ENCODE measurements around the gene PRSS56. TPM values are rescaled to one million over a fixed set of nuclear protein-coding genes. Genes with fewer than 3 reads are reported as not detected.
A peak's percentile ranks its signal among the peaks of the same experiment; 100 is the strongest.

PRSS56 gene
- total RNA-seq, 1 donor from 2014 or later: not detected

DNA sequence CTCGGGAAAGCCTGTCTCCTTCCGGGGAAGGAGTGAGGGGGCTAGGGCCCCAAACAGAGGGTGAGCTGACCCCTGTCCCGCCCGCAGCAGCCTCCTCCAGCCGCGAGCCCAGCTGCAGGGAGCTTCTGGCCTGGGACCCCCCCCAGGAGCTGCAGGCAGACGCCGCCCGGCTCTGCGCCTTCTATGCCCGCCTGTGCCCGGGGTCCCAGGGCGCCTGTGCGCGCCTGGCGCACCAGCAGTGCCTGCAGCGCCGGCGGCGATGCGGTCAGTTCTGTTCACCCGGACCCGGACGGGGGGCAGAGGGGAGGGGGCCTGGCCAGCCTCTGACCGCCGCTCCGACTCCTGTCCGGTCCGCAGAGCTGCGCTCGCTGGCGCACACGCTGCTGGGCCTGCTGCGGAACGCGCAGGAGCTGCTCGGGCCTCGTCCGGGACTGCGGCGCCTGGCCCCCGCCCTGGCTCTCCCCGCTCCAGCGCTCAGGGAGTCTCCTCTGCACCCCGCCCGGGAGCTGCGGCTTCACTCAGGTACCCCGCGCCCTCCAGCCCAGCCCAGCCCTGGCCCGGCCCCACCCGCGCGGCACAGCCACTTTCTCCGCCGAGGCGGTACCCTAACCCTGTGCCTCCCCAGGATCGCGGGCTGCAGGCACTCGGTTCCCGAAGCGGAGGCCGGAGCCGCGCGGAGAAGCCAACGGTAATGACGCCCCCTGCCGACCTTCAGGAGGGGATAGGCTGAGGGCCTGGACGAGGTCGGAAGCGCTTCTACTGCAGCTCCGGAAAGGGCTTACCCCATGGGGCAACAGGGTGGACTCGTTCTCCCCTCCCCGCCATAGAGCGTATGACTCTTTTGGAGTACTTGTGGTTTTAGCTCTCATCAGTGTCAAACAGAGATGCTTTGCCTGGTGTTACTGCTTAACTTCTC is 3.8 kb downstream of the PRSS56 start:
- peak overlapping the region; percentile 6 for H3K4me3 ChIP-seq (ENCODE audit: low read depth, low read length)
- H3K27me3 ChIP-seq (ENCODE audit: control insufficient read depth, insufficient read depth, low read length): peaks cover 32% of the 10 kb centered on the region
- peak; percentile 22 for DNase-seq (ENCODE audit: low read depth)
- no peaks in the 10 kb centered on the region for H3K36me3 ChIP-seq (ENCODE audit: control insufficient read depth, insufficient read depth, low read length)
- FAIRE-seq: no peak
- TF ChIP-seq, protein P1, sequence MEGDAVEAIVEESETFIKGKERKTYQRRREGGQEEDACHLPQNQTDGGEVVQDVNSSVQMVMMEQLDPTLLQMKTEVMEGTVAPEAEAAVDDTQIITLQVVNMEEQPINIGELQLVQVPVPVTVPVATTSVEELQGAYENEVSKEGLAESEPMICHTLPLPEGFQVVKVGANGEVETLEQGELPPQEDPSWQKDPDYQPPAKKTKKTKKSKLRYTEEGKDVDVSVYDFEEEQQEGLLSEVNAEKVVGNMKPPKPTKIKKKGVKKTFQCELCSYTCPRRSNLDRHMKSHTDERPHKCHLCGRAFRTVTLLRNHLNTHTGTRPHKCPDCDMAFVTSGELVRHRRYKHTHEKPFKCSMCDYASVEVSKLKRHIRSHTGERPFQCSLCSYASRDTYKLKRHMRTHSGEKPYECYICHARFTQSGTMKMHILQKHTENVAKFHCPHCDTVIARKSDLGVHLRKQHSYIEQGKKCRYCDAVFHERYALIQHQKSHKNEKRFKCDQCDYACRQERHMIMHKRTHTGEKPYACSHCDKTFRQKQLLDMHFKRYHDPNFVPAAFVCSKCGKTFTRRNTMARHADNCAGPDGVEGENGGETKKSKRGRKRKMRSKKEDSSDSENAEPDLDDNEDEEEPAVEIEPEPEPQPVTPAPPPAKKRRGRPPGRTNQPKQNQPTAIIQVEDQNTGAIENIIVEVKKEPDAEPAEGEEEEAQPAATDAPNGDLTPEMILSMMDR (IDR thresholded peaks at IDR 0.05; ENCODE audit: insufficient read depth, low read length, severe bottlenecking): peak; percentile 30

DNA sequence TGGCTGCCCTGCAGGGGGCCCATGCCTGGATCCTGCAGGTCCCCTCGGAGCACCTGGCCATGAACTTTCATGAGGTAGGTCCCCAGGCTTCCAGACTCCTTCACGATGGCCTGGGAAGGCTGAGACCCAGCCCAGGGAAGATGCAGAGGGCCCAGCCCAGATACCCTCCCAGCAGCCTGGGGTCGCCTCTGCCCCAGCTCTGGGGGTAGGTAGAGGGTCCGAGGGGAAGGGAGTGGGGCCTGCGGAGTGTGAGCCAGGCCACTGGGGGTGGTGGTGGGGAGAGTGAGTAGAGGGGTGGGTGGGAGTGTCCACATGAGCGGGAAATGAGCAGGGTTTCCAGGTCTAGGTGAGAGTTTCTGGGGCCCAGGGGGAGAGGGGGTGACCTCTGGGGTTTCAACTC is 4.6 kb downstream of the PRSS56 start:
- DNase-seq (ENCODE audit: low read depth) (no peak), FAIRE-seq (no peak)
- Histone ChIP-seq H3K27me3 (ENCODE audit: control insufficient read depth, insufficient read depth, low read length) (peaks cover 34% of the 10 kb centered on the region), H3K36me3 (ENCODE audit: control insufficient read depth, insufficient read depth, low read length) (no peaks in the 10 kb centered on the region), H3K4me3 (ENCODE audit: low read depth, low read length) (no peak overlapping the region)
- TF ChIP-seq, protein P1 (IDR thresholded peaks at IDR 0.05; ENCODE audit: insufficient read depth, low read length, severe bottlenecking): no peak

DNA sequence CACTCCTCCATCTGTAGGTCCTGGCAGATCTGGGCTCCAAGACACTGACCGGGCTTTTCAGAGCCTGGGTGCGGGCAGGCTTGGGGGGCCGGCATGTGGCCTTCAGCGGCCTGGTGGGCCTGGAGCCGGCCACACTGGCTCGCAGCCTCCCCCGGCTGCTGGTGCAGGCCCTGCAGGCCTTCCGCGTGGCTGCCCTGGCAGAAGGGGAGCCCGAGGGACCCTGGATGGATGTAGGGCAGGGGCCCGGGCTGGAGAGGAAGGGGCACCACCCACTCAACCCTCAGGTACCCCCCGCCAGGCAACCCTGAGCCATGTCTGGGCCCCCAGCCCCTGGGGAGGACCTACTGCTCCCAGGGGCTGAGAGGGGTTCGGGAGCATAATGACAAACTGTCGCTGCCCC is 5.0 kb downstream of the PRSS56 start:
- Histone ChIP-seq H3K27me3 (ENCODE audit: control insufficient read depth, insufficient read depth, low read length) (peaks cover 34% of the 10 kb centered on the region), H3K36me3 (ENCODE audit: control insufficient read depth, insufficient read depth, low read length) (no peaks in the 10 kb centered on the region), H3K4me3 (ENCODE audit: low read depth, low read length) (no peak overlapping the region)
- TF ChIP-seq, protein P1 (IDR thresholded peaks at IDR 0.05; ENCODE audit: insufficient read depth, low read length, severe bottlenecking): no peak
- DNase-seq (ENCODE audit: low read depth) (no peak), FAIRE-seq (no peak)

DNA sequence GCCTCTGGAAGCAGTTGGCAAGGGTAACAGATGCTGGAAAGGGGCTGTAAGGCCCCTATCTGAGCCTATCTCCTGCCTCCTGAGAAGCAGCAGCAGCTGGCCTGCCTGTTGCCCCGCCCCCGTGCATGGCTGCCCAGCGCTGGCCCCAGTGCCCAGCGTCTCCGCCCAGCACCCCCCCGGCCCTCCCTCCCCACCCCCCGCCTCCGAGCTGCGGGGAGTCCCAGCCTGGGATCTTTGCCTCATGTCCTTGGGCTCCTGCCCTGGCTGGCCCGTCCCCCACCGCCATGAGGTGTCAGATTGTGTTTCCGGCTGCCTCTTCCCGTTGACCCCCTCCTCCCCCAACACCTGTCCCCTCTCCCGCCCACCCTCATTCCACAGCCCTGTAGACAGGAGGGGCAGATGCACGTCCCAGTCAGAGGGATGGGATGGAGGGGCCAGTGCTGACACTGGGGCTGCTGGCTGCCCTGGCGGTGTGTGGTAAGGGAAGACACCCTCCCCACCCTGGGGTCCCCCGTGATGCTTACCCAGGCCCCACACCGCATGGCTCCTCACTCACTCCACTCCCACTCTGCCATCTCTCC is 5.7 kb downstream of the PRSS56 start, which contains the start of gene CHRND:
Gene CHRND (plus strand): TSS at position 370 of the 581 bp plus-strand sequence. CDS start 56 bp downstream, at position 426.
- TF ChIP-seq, protein P1 (IDR thresholded peaks at IDR 0.05; ENCODE audit: insufficient read depth, low read length, severe bottlenecking): no peak
- Histone ChIP-seq H3K36me3 (ENCODE audit: control insufficient read depth, insufficient read depth, low read length) (no peaks in the 10 kb centered on the region), H3K4me3 (ENCODE audit: low read depth, low read length) (no peak within 1 kb of the TSS), H3K27me3 (ENCODE audit: control insufficient read depth, insufficient read depth, low read length) (peaks cover 34% of the 10 kb centered on the region)
- no peak for FAIRE-seq
- no peak for DNase-seq (ENCODE audit: low read depth)

DNA sequence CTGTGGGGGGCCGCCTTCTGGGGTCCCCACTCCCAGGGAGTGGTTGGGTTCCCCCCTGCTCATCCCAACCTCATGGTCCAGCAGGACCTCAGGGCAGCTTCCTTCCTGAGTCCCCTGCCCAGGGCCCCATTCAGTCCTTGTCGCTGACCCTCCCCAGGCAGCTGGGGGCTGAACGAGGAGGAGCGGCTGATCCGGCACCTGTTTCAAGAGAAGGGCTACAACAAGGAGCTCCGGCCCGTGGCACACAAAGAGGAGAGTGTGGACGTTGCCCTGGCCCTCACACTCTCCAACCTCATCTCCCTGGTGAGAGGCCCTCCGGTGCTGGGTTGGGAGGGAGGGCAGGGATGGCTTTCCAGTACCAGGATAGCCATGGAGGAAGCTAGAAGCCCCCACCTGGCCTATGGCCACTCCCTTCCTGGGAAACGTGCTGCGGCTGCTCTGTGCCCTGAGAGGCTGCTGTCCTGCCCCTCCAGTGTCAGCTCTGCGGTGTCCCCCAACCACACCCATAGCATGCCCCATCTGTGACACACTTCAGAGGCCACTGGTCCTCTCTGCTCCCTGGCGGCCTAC is 6.3 kb downstream of the PRSS56 start:
- no peak for FAIRE-seq
- H3K27me3 ChIP-seq (ENCODE audit: control insufficient read depth, insufficient read depth, low read length): peaks cover 34% of the 10 kb centered on the region
- TF ChIP-seq, protein P1 (IDR thresholded peaks at IDR 0.05; ENCODE audit: insufficient read depth, low read length, severe bottlenecking): no peak
- no peak overlapping the region for H3K4me3 ChIP-seq (ENCODE audit: low read depth, low read length)
- DNase-seq (ENCODE audit: low read depth): no peak
- no peaks in the 10 kb centered on the region for H3K36me3 ChIP-seq (ENCODE audit: control insufficient read depth, insufficient read depth, low read length)
